Right atrium auricular region (tissue), 2 donors: ENCODE measurements around the gene PGR. TPM values are rescaled to one million over a fixed set of nuclear protein-coding genes. Genes with fewer than 3 reads are reported as not detected.
A peak's percentile ranks its signal among the peaks of the same experiment; 100 is the strongest.

ENCODE experiments used
- DNase-seq: peaks from one replicate; pipeline ENCODE4 v3.0.0-alpha.2; 2019; ENCODE audit warnings: low spot score
- H3K27ac ChIP-seq, 2 donors: fragments of 200-600 bp; sonication (generic); 1 replicate in 1 of 2; 2 replicates in 1 of 2; pipeline ENCODE4 v1.5.1; 2016 to 2019
- H3K27me3 ChIP-seq, 2 donors: fragments of 200-600 bp; sonication (generic); one replicate each; pipeline versions ENCODE4 v1.5.1 to v1.6.0; 2017 to 2019
- H3K36me3 ChIP-seq: fragments of 200-600 bp; sonication (generic); one replicate; pipeline ENCODE4 v1.5.1; 2016
- H3K4me1 ChIP-seq, 2 donors: fragments of 200-600 bp; sonication (generic); one replicate each; pipeline versions ENCODE4 v1.5.1 to v1.6.0; 2017 to 2019
- H3K4me3 ChIP-seq, 2 donors: fragments of 200-600 bp; sonication (generic); 1 replicate in 1 of 2; 2 replicates in 1 of 2; pipeline ENCODE4 v1.5.1; 2017 to 2019; ENCODE audit warnings: mild to moderate bottlenecking in 1 of 2, moderate library complexity in 1 of 2
- H3K9me3 ChIP-seq, 2 donors: fragments of 200-600 bp; sonication (generic); one replicate each; pipeline ENCODE4 v1.5.1; 2019
- CTCF ChIP-seq, 2 donors: fragments of 200-600 bp; sonication (generic); IDR thresholded peaks; one replicate each; pipeline ENCODE4 v1.5.1; 2019; ENCODE audit warnings: antibody characterized with exemption in 2 of 2
- total RNA-seq, 2 donors: library from RNA; depleted of rRNA; stranded (reverse); fragments of >200 nt; gene quantifications; one replicate each; pipeline ENCODE4 v1.1.0, GENCODE V29; 2016

PGR gene
- total RNA-seq, 2 donors from 2014 or later = 8.2 to 8.6 TPM

- DNase-seq = no peak
- no peak for TF ChIP-seq CTCF (IDR thresholded peaks at IDR 0.05)
- Histone ChIP-seq H3K27me3 (no peaks in the 10 kb centered on the region), H3K27ac (no peak overlapping the region), H3K4me3 (no peak overlapping the region), H3K4me1 (no peaks in the 10 kb centered on the region), H3K36me3 (no peaks in the 10 kb centered on the region), H3K9me3 (no peaks in the 10 kb centered on the region)
Measured at GRCh38 chr11:100990931-100991330, 138.7 kb downstream of the PGR start.

GRCh38 chr11:100984668-100985067 is 144.9 kb downstream of the PGR start:
- Histone ChIP-seq H3K27ac (no peak overlapping the region), H3K9me3 (no peaks in the 10 kb centered on the region), H3K4me1 (no peaks in the 10 kb centered on the region), H3K4me3 (no peak overlapping the region), H3K36me3 (no peaks in the 10 kb centered on the region), H3K27me3 (no peaks in the 10 kb centered on the region)
- DNase-seq = no peak
- TF ChIP-seq CTCF (IDR thresholded peaks at IDR 0.05) = no peak

GRCh38 chr11:100981196-100981824 is 148.3 kb downstream of the PGR start:
- no peak for TF ChIP-seq CTCF (IDR thresholded peaks at IDR 0.05)

GRCh38 chr11:100980156-100980555 is 149.5 kb downstream of the PGR start:
- Histone ChIP-seq H3K27me3 (no peaks in the 10 kb centered on the region), H3K4me3 (no peak overlapping the region), H3K36me3 (peaks cover 8% of the 10 kb centered on the region), H3K9me3 (no peaks in the 10 kb centered on the region), H3K4me1 (no peaks in the 10 kb centered on the region), H3K27ac (no peak overlapping the region)
- peak in 1 of 2 donors; percentile 63 for TF ChIP-seq CTCF (IDR thresholded peaks at IDR 0.05)
- no peak for DNase-seq

More at GRCh38 chr11:100981196-100981824, 148.3 kb downstream of the PGR start:
- Histone ChIP-seq H3K9me3 (no peaks in the 10 kb centered on the region), H3K27me3 (no peaks in the 10 kb centered on the region), H3K4me3 (no peak overlapping the region), H3K4me1 (no peaks in the 10 kb centered on the region), H3K36me3 (peaks cover 8% of the 10 kb centered on the region), H3K27ac (no peak overlapping the region)
- no peak for DNase-seq
